ENCODE measurements around the gene MLH1. TPM values are rescaled to one million over a fixed set of nuclear protein-coding genes. Genes with fewer than 3 reads are reported as not detected.

The MLH1 gene
- total and polyA plus RNA-seq, 11 donors, result 26.0 to 58.4 (median 50.3) TPM

GRCh38 chr3:37075955-37076354 is 82.6 kb downstream of the MLH1 start:
- Histone ChIP-seq H3K4me3 (no peak overlapping the region), H3K27me3 (no peaks in the 10 kb centered on the region), H3K4me1 (peaks cover 0 to 18% (median 7%) of the 10 kb centered on the region in 12 donors), H3K9me3 (no peaks in the 10 kb centered on the region), H3K27ac (no peak overlapping the region), H3K36me3 (peaks cover 0 to 90% (median 73%) of the 10 kb centered on the region in 9 donors)
- intact Hi-C loops (cut with DNase I), result no loop called here
- no peak for TF ChIP-seq CTCF (IDR thresholded peaks at IDR 0.05)
- TF ChIP-seq POLR2A (IDR thresholded peaks at IDR 0.05), result no peak
- DNase-seq, result no peak
- no peak for ATAC-seq
- WGBS, 4 donors, result 86 to 100% (median 96%) methylated on average over 1 of the region's 1 CpG

- Histone ChIP-seq H3K36me3 (peaks cover 0 to 83% (median 66%) of the 10 kb centered on the region in 9 donors), H3K9me3 (no peaks in the 10 kb centered on the region), H3K4me1 (peaks cover 0 to 6% (median 0%) of the 10 kb centered on the region in 12 donors), H3K27ac (no peak overlapping the region), H3K4me3 (no peak overlapping the region), H3K27me3 (no peaks in the 10 kb centered on the region)
- ATAC-seq, result no peak
- WGBS, 4 donors, result 80 to 96% (median 94%) methylated on average over 3 of the region's 3 CpGs
- intact Hi-C loops (cut with DNase I), result no loop called here
- TF ChIP-seq POLR2A (IDR thresholded peaks at IDR 0.05) (no peak), CTCF (IDR thresholded peaks at IDR 0.05) (no peak)
- DNase-seq, result no peak
Observed at GRCh38 chr3:37082317-37082716, 89.0 kb downstream of the MLH1 start.

- Histone ChIP-seq H3K4me3 (no peak overlapping the region), H3K27ac (no peak overlapping the region), H3K27me3 (no peaks in the 10 kb centered on the region), H3K36me3 (peaks cover 0 to 83% (median 65%) of the 10 kb centered on the region in 9 donors), H3K9me3 (no peaks in the 10 kb centered on the region), H3K4me1 (peaks cover 0 to 6% (median 0%) of the 10 kb centered on the region in 12 donors)
- no peak for TF ChIP-seq CTCF (IDR thresholded peaks at IDR 0.05)
- no peak for TF ChIP-seq POLR2A (IDR thresholded peaks at IDR 0.05)
- WGBS, 4 donors, result 94 to 99% (median 98%) methylated on average over 6 of the region's 6 CpGs
- intact Hi-C loops (cut with DNase I), result no loop called here
- ATAC-seq (no peak), DNase-seq (no peak)
Observed at GRCh38 chr3:37086918-37087317, 93.6 kb downstream of the MLH1 start.

GRCh38 chr3:37087870-37088269 is 94.6 kb downstream of the MLH1 start:
- Histone ChIP-seq H3K27ac (no peak overlapping the region), H3K36me3 (peaks cover 0 to 81% (median 58%) of the 10 kb centered on the region in 9 donors), H3K4me3 (no peak overlapping the region), H3K4me1 (peaks cover 0 to 14% (median 0%) of the 10 kb centered on the region in 12 donors), H3K27me3 (no peaks in the 10 kb centered on the region), H3K9me3 (no peaks in the 10 kb centered on the region)
- 94 to 96% (median 95%) methylated on average over 2 of the region's 2 CpGs for WGBS, 4 donors
- TF ChIP-seq POLR2A (IDR thresholded peaks at IDR 0.05) (no peak), CTCF (IDR thresholded peaks at IDR 0.05) (no peak)
- no peak for ATAC-seq
- DNase-seq, result no peak
- intact Hi-C loops (cut with DNase I), result no loop called here

Data from heart left ventricle (tissue), 16 donors.